HG02970 (cell line): ENCODE data around the gene CDKN1A.
"Not testable (repeated sequence)": the region's sequence is repeated elsewhere in the genome, so short reads cannot be mapped to it uniquely, and the experiment has no call there.

ENCODE experiments used
- ATAC-seq: cut with Tn5 transposase; IDR thresholded peaks from one replicate; pipeline ENCODE4 v1.9.1; 2021; ENCODE audit warnings: mild to moderate bottlenecking, moderate library complexity, moderate number of reproducible peaks; ENCODE audit not compliant: unreplicated experiment, low FRiP score

CDKN1A gene

DNA sequence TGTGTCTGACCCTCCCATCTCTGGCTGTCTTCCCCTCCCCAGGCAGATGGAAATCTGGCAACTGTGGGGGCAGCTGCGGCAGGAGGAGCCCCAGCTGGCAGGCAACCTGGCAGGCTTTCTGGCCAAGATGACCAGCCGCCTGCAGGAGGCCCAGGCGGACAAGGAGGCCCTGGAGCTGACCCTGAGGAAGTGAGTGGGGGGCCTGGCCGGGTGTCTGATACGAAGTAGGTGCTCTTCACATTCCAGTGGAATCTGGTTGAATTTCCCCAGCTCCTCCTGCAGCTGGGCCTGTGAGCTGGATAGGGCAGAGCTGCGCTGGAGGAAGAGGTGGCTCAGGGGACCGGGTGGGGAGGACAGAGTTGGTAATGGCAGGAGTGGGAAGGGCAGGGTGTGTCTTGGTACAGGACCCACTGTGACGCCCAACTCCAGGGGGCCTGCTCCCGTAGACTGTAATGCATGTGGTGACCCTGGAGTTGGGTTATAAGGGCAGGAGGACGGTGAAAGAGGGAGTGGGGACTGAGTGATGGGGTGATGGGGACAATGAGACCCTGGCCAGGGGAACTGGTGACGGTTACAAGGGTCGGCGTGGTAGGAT, 38.8 kb downstream of the CDKN1A start:
- no peak for ATAC-seq

DNA sequence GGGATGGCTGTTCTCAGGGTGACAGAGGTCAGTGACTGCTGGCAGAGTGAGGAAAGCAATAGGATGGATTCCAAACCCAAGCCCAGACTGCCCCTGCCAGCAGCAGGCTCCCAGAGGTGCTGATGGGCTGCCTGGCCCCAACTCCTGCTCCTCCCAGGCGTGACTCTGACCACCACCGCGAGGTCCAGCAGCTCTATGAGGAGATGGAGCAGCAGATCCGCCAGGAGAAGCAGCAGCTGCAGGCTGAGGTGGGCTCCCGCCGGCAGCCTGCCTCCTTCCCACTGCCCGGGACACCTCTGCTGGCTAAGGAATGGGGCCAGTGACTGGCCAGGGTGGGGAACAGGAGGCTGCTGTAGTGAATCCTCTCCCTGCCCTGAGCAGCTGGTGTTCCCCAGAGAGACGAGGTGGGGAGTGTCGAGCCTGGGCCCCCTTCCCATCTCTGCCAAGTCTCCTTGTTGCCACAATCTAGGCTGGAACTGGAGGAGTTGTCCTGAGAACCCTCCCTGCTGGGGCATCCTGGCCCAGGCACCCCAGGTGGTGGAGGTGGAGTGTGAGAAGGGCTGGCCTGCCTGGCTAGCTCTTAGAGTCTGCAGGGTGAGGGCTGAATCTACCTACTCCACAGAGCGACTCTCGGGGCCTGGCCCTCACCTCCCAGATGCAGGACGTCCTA, 39.5 kb downstream of the CDKN1A start:
- no peak for ATAC-seq

DNA sequence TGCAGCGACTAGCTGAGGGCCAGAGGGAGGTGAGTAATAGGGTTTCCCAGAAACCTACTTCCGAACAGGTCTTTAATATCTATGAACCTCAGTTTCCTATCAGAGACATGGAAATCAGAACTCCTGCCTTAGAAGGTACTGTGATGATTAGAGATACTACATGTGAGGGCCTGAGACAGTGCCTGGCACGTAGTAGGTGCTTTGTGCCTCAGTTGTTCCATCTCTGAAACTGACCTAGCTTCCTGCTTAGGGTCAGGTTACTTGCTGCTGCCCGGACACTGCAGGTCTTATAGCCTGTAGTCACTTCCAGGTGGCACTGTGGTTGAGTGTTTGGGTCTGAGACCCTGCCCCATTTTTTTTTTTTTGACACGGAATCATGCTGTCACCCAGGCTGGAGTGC, 40.0 kb downstream of the CDKN1A start:
- no peak for ATAC-seq

DNA sequence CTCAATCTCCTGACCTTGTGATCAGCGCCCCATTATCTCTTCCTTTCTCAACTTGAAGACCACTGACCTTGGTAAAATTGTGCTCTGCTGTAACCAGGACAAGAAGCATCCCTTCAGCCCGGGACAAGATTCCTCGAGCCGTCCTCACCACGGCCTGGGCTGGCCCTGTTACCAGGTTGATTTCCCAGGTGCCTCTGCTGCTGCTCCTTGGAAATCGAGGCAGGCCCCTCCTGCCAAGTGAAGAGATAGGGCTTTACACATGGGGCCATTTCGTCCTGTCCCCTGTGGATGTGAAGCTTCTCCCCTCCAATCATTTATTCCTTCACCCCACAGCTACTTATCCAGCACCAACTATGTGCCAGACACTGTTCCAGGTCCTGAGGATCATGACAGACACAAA, 40.6 kb downstream of the CDKN1A start:
- ATAC-seq, result no peak

DNA sequence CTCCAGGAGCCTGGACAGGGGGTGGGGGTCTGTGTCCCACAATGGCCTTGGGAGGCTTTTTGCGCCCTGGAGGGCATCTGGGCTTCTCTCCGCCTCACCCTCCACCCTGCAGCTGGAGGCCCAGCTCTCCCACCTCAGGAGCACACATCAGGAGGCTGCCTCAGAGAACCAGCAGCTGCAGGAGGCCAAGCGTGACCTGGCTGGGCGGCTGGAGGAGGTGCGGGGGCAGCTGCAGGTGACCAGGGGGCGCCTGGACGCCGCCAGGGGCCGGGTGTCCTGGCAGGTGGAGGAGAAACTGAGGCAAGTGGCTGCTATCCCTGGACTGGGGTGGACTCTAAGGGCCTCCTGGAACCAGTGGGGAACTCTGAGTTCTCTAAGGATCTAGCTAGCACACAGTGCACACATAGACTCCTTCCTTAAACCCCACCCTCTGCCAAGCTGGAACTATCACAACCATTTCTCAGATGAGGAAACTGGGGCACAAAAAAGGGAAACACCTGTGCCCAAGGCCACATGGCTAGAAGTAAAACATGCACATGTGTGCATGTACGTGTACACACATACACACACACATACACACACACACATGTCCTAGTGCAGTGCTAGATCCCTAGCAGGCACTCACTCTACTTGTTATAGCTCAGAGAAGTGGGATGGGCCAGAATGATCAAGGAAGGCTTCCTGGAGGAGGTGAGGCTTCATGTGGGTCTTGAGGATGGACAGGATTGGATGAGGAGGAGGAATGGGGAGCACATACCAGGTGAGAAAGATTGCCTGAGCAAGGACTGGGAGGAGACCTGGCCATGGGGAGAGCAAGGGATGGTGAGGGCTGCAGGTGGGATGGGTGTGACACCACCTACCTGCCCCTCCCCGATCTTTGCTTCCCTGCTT, 42.0 kb downstream of the CDKN1A start:
- no peak for ATAC-seq

DNA sequence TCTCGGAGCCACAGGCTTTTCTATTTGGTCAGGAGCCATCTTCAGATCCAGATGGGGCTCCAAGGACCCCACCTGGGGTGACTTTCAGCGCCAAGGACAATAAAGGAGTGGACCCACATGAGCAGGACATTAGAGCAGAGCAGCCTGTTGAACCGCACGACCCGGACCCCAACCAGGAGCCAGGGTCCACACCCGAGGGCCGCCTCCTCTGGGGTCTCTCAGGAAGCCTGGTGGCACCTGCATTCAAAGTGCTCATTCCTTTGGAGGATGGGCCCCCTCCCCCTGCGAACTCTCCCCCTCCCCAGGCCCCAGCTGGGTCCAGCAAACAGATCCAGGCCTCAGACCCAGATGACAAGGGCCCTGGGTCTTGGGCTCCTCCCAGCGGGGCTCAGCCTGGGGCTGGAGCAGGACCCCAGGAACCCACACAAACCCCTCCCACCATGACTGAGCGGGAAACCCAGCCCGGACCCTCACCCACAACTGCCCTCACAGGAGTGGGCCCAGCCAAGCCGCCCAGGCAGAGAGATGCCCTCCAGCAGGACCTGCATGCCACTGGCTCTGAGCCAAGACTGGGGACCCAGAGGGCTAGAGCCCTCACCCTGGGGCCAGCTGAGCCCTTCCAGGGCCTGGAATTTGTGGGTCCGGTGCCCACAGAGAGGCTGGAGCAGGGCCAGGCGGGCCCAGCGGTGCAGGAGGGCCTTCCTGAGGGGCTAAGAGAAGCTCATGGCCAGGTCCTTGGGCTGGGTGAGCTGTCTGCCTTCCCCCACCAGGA, 43.0 kb downstream of the CDKN1A start:
- ATAC-seq, result no peak

DNA sequence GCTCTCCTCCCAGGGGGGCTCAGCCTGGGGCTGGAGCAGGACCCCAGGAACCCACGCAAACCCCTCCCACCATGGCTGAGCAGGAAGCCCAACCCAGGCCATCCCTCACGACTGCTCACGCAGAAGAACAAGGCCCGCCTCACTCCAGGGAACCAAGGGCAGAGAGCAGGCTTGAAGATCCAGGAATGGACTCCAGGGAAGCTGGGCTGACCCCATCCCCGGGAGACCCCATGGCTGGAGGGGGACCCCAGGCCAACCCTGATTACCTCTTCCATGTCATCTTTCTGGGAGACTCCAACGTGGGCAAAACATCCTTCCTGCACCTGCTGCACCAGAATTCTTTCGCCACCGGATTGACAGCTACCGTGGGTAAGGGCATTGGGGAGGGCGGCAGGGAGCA, 43.9 kb downstream of the CDKN1A start:
- ATAC-seq, result no peak

DNA sequence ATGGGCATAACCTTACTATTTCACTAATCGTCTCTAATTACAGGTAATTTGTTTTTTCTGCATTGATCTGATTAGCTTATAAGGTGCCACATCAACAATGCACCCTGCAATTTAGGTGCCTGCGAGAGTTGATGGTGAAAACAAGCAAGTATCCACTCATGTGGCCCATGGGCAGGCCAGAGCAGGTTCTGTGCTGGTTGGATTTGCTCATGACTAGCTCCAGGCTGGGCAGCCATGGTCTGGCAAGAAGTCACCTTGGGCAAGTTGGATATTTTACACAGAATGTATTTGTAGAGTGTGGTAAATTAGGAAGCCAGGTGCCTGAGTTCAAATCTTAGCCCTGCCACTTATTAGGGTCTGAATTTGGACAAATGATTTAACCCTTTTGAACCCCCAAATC, 44.4 kb downstream of the CDKN1A start:
- ATAC-seq, result no peak

DNA sequence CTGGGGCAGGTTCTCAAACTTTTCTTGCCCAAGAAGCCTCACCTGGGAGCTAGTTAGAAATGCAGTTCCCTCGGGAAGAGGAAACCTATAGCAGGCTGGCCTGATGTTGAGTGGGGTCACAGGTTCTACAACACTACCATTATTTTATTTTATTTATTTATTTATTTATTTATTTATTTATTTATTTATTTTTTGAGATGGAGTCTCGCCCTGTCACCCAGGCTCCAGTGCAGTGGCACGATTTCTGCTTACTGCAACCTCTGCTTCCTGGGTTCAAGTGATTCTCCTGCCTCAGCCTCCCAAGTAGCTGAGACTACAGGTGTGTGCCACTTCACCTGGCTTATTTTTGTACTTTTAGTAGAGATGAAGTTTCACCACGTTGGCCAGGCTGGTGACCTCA, 45.5 kb downstream of the CDKN1A start:
- ATAC-seq, result not testable (repeated sequence)

DNA sequence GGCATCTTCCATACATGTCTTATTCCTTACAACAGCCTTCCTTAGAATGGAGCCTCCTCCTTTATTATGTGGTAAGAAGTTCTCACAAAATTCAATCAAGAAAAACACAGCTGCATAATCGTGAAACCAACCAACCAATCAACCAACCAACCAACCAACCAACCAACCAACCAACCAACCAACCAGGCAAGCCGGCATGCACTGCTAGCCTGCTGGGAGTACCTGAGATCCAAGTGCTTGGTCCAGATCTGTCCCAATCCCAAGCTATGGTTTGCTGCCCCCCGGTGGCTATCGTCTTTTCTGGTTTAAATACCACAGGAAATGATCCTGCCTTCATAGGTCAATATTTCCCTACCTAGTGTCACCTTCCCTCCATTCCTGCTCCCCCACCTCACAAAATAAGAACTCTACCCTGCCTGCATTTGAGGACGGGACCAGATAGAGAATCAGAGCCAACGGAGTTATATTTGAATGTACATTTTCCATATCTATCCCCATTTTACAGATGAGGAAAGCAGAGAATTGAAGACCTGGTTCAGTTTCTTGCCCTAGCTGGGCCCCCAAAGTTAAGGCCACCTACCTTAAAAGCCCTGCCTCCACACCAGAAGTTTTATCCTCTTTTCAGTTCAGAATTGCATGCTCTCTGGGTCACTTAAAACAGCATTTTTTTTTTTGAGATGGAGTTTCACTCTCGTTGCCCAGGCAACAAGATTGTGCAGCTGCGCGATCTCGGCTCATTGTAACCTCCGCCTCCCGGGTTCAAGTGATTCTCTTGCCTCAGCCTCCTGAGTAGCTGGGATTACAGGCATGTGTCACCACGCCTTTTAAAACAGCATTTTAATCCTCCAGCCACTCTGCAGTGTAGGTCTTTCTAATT, 46.2 kb downstream of the CDKN1A start:
- no peak for ATAC-seq

DNA sequence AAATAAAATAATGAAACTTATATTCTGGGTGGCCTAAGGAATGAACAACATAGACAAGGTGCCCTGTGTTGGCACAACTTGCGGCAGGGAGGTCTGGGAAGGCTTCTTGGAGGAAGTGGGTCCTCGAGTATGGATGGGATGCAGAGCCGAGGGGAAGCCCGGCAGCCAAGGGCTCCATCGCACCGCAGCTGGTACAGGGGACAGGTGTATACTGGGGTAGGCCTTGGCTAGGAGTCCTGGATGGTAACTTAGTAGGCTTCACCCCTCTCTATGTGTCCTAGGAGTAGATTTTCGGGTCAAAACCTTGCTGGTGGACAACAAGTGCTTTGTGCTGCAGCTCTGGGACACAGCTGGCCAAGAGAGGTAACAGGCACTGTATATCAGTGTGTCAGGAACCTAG, 47.1 kb downstream of the CDKN1A start:
- no peak for ATAC-seq

DNA sequence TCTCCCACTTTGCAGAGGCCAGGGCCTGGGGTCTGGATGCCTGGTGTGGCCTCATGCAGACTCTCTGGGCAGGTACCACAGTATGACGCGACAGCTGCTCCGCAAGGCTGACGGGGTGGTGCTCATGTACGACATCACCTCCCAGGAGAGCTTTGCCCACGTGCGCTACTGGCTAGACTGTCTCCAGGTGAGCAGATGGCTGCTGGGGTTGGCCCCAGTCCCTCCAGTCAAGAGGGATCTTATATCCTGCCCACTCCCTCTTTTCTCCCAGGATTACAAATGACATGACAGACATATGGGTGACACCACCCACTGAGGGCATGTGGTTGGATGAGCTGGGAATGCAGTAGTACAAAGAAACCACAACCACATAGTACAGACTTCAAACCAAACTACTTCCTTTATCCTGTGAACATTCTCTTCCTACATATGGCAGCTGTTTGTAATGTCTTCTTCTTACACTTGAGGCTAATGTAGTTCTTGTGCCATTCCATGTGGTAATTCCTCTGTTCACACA, 49.0 kb downstream of the CDKN1A start:
- ATAC-seq, result no peak

DNA sequence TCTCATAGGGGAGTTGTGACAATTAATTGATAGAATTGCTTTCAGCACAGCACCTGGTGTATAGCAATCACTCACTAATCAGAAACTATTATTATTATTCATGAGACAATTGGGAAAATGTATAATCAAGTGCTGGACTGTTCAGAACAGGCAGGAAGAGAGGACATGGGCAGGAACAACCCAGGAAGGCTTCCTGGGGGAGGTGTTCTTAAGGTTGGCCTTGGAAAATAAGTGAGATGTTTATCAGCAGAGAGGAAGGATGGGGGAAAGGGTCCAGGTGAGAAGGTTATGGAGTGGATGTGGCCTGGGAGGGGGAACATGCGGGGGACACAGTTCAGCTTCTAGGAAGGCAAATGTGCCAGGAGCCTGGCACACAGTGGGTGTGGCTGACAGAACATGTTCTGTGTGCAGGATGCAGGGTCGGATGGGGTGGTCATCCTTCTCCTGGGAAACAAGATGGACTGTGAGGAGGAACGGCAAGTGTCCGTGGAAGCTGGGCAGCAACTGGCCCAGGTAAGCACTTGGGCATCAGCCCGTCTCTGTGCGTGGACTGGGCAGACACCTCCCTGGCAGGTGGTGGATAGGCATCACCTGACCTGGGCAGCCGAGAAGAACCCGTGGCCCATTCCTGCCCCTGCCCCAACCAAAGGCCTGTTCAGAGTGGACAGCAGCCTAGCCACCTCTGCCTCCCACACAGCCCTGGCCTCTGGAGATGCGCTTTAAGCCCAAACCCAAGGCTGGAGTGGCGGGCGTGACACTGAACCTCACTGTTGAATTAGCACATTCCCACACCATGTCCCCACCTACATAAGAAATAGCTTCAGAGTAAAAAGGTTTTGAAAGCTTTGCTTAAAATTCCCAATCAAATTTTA, 50.0 kb downstream of the CDKN1A start:
- no peak for ATAC-seq

DNA sequence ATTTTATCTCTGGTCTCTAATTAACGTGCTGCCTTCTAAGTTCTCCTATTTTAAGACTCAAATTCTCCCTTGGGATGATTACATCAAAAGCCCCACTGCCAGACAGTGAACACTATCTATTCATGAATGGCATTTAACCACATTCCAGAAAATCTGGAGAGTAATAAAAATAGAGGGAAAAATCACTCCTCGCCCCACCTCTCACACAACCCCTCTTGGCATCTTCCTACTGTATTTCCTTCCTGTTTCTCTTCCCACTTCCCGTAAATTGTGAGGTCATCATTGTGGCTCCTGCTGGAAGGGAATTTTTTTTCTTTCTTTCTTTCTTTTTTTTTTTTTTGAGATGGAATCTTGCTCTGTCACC, 50.6 kb downstream of the CDKN1A start:
- ATAC-seq, result no peak

DNA sequence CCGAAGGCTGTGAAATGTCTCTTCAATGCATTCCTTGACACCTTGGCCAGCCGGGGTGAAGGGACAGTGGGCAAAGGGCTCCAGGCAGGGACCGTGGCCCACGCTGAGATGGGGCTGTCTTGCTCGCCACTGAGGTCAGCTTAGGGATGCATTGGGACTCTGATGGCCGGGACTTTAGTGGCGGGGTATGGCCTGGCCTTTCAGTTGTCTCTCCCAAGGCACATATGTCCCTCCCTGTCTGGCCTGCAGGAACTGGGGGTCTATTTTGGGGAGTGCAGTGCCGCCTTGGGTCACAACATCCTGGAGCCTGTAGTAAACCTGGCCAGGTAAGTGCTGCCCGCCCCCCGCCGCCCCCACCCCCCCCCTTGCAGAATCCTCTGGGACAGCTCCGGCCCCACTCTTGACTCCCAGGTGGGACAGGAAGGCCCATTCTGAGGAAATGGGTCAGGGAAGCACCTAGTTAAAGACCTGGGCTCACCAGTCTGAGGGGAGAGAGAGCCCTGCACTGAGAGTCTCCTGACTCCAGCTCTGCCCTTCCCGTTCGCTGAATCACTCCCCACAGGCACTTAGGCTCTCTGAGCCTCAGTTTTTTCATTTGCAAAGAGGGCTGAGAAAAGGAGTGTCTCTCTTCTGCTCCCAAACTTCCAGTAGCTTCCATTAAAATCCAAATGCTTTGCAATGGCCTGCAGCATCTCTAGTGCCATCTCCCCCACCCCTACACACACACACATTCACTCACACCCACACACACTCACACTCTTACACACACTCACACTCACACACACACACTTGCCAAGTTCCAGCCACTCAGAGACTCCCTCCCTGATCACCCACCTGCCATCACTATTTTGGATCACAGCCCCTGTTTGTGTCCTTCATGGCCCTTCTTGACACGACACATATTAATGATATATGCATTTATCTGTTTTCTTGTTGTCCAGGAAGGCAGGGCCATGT, 52.2 kb downstream of the CDKN1A start:
- no peak for ATAC-seq

DNA sequence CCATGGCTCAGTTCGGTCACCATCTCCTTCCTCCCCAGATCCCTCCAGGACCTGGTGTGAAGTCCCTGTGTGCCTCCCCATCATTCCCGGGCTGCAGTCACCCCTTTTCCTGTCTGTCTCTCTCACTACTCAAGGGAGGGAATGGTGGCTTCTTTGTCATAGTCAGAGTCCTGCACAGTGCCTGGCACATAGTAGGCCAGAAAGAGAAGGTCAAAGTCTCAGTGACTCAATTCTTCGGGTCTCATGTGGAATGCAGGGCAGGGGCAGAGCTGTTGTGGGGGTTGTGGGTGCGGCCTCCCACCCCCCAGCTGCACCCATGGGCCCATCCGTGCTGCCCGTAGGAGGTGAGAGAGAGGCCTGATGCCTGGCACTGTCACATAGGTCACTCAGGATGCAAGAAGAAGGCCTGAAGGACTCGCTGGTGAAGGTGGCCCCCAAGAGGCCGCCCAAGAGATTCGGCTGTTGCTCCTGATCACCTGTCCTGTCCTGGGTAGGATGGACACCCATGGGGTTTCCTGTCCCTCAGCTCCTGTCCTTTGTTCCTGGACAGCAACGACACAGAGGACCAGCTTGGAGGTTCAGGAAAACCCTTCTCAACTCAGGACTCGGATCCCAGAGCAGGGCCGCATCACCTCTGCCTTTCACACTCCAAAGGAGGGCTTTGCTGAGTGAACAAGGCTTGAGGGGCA, 53.3 kb downstream of the CDKN1A start:
- no peak for ATAC-seq

DNA sequence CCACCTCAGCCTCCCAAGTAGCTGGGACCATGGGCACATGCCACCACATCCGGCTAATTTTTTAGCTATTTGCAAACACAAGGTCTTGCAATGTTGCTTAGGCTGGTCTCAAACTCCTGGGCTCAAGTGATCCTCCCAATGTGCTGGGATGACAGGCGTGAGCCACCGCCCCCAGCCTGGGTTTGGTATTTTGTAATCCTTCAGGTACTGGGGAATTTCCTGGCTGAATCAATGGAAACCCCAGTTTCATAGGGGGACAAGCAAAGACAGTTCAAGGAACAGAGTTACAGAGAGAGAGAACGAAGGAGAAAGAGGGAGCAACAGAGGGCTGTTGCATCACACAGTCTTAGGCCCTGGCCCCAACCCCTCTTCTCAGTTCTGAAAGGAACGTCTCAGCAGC, 54.8 kb downstream of the CDKN1A start:
- ATAC-seq, result no peak
